Endothelial cell of umbilical vein (primary cell): ENCODE data around the gene STYXL1. TPM values are rescaled to one million over a fixed set of nuclear protein-coding genes. Genes with fewer than 3 reads are reported as not detected.

Source experiments
- BruUV-seq: library from RNA; stranded (reverse); fragments of 400-500 nt; replicated peaks from 2 replicates; lab custom pipeline; 2021; lab: Mats Ljungman, UMichigan
- CTCF ChIA-PET: fragments of 300-600, 350-600 bp; sonication (Branson Sonifier 250); formaldehyde crosslinking; loops from one replicate; lab custom pipeline; 2021; ENCODE audit warnings: antibody characterized with exemption, inconsistent platforms; lab: Charles Lee
- POLR2A ChIA-PET: fragments of 300-600, 350-600 bp; sonication (Branson Sonifier 250); formaldehyde crosslinking; loops from one replicate; lab custom pipeline; 2021; ENCODE audit warnings: antibody characterized with exemption, inconsistent platforms; lab: Charles Lee
- DNase-seq: peaks from one replicate; pipeline ENCODE4 v3.0.0-alpha.2; 2011; ENCODE audit warnings: low read depth, low spot score
- FAIRE-seq: peaks from 2 replicates; lab custom pipeline; 2011; peaks lifted over from hg19 to GRCh38; lab: Jason Lieb, UNC
- H2AFZ ChIP-seq: 2 replicates; pipeline ENCODE4 v1.6.0; 2012; ENCODE audit warnings: low read depth, low read length, control low read depth, inconsistent platforms
- H3K27ac ChIP-seq: 2 replicates; pipeline ENCODE4 v1.5.1; 2011; ENCODE audit warnings: low read depth, mild to moderate bottlenecking, control low read depth, low read length, moderate library complexity; ENCODE audit not compliant: insufficient read depth
- H3K27me3 ChIP-seq, 2 experiments: 2 replicates each; pipeline versions ENCODE4 v1.6.0 to v1.6.1; 2011; ENCODE audit warnings: low read length in 2 of 2, mixed read lengths in 1 of 2; ENCODE audit not compliant: control insufficient read depth in 2 of 2, insufficient read depth in 2 of 2
- H3K36me3 ChIP-seq, 2 experiments: 2 replicates in 1 of 2; 3 replicates in 1 of 2; pipeline ENCODE4 v1.5.1; 2011; ENCODE audit warnings: low read length in 2 of 2, mild to moderate bottlenecking in 1 of 2, moderate library complexity in 1 of 2; ENCODE audit not compliant: control insufficient read depth in 2 of 2, insufficient read depth in 2 of 2; ENCODE audit errors: extremely low read depth in 1 of 2
- H3K4me1 ChIP-seq: 3 replicates; pipeline ENCODE4 v1.5.1; 2011; ENCODE audit warnings: mild to moderate bottlenecking, low read length; ENCODE audit not compliant: control insufficient read depth, insufficient read depth; ENCODE audit errors: extremely low read depth
- H3K4me2 ChIP-seq: 2 replicates; pipeline ENCODE4 v1.6.1; 2011; ENCODE audit warnings: low read length, control low read depth, mixed read lengths; ENCODE audit not compliant: insufficient read depth
- H3K4me3 ChIP-seq, 3 experiments: fragments of 200-600 bp in 1 of 3; sonication (generic), shearing (Covaris generic) in 1 of 3; replicated peaks in 1 of 3; 2 replicates each; pipeline ENCODE4 v1.5.1; 2011 to 2016; ENCODE audit warnings: control low read depth in 3 of 3, low read length in 3 of 3, mild to moderate bottlenecking in 2 of 3, inconsistent platforms in 1 of 3, low read depth in 1 of 3, moderate library complexity in 1 of 3; ENCODE audit not compliant: insufficient read depth in 1 of 3
- H3K79me2 ChIP-seq: 2 replicates; pipeline ENCODE4 v1.6.0; 2012; ENCODE audit warnings: low read length, inconsistent platforms; ENCODE audit not compliant: control insufficient read depth, insufficient read depth
- H3K9ac ChIP-seq: replicated peaks from 2 replicates; pipeline ENCODE3; 2011; ENCODE audit warnings: low read length, control low read depth; ENCODE audit not compliant: insufficient read depth; ENCODE audit errors: extremely low read depth
- H3K9me1 ChIP-seq: replicated peaks from 3 replicates; pipeline ENCODE4 v1.6.0; 2011; ENCODE audit warnings: mild to moderate bottlenecking, low read length; ENCODE audit not compliant: control insufficient read depth, insufficient read depth; ENCODE audit errors: extremely low read depth
- H3K9me3 ChIP-seq: replicated peaks from 2 replicates; pipeline ENCODE4 v1.5.1; 2012; ENCODE audit warnings: low read length, inconsistent platforms; ENCODE audit not compliant: control insufficient read depth, insufficient read depth
- H4K20me1 ChIP-seq: replicated peaks from 2 replicates; pipeline ENCODE3; 2011; ENCODE audit warnings: mild to moderate bottlenecking, low read length; ENCODE audit not compliant: control insufficient read depth, insufficient read depth; ENCODE audit errors: extremely low read depth
- EZH2 ChIP-seq: IDR thresholded peaks from 2 replicates; pipeline ENCODE4 v1.6.1; 2012; ENCODE audit warnings: borderline replicate concordance, low read depth, mild to moderate bottlenecking, moderate library complexity, low read length, inconsistent platforms; ENCODE audit not compliant: severe bottlenecking
- FOS ChIP-seq: IDR thresholded peaks from 2 replicates; pipeline ENCODE4 v1.6.1; 2011; ENCODE audit warnings: mild to moderate bottlenecking, low read length, moderate library complexity, borderline replicate concordance; ENCODE audit not compliant: insufficient read depth
- GATA2 ChIP-seq: IDR thresholded peaks from 2 replicates; pipeline ENCODE4 v1.7.0; 2011; ENCODE audit warnings: low read depth, mild to moderate bottlenecking, moderate library complexity, mixed read lengths, low read length; ENCODE audit not compliant: insufficient read length, insufficient read depth
- JUN ChIP-seq: IDR thresholded peaks from 2 replicates; pipeline ENCODE4 v1.6.1; 2011; ENCODE audit warnings: borderline replicate concordance, low read depth; ENCODE audit not compliant: insufficient read length, insufficient read depth
- MYC ChIP-seq: IDR thresholded peaks from one replicate; pipeline ENCODE4 v1.6.1; 2011; ENCODE audit warnings: mild to moderate bottlenecking, low read depth, low read length
- POLR2A ChIP-seq: IDR thresholded peaks from 2 replicates; pipeline ENCODE4 v1.6.1; 2012; ENCODE audit warnings: low read depth, mild to moderate bottlenecking, control low read depth, low read length
- POLR2AphosphoS5 ChIP-seq: IDR thresholded peaks from 2 replicates; pipeline ENCODE4 v1.6.1; 2012; ENCODE audit warnings: low read depth, mild to moderate bottlenecking, control low read depth, low read length, moderate library complexity; ENCODE audit not compliant: insufficient read depth
- dilution Hi-C: fragments of 300-500 bp; cut with MboI; formaldehyde crosslinking; loops from one replicate; pipeline ENCODE4 v1.15.0; 2019; ENCODE audit warnings: low sequenced_read_pairs; ENCODE audit not compliant: extremely low pct_ligation_motif_present
- intact Hi-C: fragments of 100-400 bp; cut with micrococcal nuclease; formaldehyde crosslinking; loops from one replicate; pipeline ENCODE4 v1.10.0; 2022
- polyA plus RNA-seq, 4 experiments: library from polyadenylated mRNA; depleted of rRNA in 3 of 4; stranded (reverse) in 3 of 4; unstranded in 1 of 4; fragments of >200 nt; gene quantifications; 2 replicates each; pipeline versions ENCODE4 v1.2.1 to v1.2.3, GENCODE V29; 2011 to 2012; ENCODE audit warnings: missing spikeins in 1 of 4
- total RNA-seq: library from RNA; stranded (reverse); gene quantifications from 2 replicates; pipeline ENCODE4 v1.2.3, GENCODE V29; 2021
- TF ChIP-seq, protein P1 (sequence below): IDR thresholded peaks from 2 replicates; pipeline ENCODE4 v1.6.1; 2011; ENCODE audit not compliant: insufficient read depth, insufficient read length
- TF ChIP-seq, protein P2 (sequence below), 2 donors: IDR thresholded peaks; 1 replicate in 1 of 2; 2 replicates in 1 of 2; pipeline ENCODE4 v1.5.1; 2011; ENCODE audit warnings: low read length in 2 of 2, mild to moderate bottlenecking in 2 of 2, moderate library complexity in 2 of 2, control low read depth in 1 of 2, inconsistent platforms in 1 of 2, low read depth in 1 of 2; ENCODE audit not compliant: insufficient read depth in 1 of 2; ENCODE audit errors: extremely low read depth in 1 of 2

STYXL1 gene
- total and polyA plus RNA-seq, 2 donors (not counting 3 experiments of a cell fraction or from before 2014, with no cell fraction given), result 23.0 to 67.6 TPM

DNA sequence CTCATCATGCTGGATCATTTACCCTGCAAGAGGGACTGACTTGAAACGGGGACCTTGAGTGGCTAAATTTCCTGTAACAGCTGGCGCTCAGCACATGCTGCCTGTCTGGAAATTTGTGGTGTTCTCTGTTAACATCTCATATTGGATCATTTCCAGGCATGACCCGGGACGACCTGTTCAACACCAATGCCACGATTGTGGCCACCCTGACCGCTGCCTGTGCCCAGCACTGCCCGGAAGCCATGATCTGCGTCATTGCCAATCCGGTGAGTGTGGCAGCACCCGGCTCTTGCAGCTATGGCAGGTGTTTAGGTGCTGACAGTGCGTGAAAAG is 10.0 kb upstream of the STYXL1 start:
- no peak for TF ChIP-seq POLR2A
- TF ChIP-seq GATA2, result no peak
- TF ChIP-seq EZH2, result no peak
- TF ChIP-seq FOS, result no peak
- TF ChIP-seq, protein P1, sequence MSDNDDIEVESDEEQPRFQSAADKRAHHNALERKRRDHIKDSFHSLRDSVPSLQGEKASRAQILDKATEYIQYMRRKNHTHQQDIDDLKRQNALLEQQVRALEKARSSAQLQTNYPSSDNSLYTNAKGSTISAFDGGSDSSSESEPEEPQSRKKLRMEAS, result no peak
- TF ChIP-seq, protein P2, sequence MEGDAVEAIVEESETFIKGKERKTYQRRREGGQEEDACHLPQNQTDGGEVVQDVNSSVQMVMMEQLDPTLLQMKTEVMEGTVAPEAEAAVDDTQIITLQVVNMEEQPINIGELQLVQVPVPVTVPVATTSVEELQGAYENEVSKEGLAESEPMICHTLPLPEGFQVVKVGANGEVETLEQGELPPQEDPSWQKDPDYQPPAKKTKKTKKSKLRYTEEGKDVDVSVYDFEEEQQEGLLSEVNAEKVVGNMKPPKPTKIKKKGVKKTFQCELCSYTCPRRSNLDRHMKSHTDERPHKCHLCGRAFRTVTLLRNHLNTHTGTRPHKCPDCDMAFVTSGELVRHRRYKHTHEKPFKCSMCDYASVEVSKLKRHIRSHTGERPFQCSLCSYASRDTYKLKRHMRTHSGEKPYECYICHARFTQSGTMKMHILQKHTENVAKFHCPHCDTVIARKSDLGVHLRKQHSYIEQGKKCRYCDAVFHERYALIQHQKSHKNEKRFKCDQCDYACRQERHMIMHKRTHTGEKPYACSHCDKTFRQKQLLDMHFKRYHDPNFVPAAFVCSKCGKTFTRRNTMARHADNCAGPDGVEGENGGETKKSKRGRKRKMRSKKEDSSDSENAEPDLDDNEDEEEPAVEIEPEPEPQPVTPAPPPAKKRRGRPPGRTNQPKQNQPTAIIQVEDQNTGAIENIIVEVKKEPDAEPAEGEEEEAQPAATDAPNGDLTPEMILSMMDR (IDR thresholded peaks at IDR 0.05; ENCODE audit: extremely low read depth in 1 of 2, insufficient read depth in 1 of 2, low read depth in 1 of 2, low read length in 2 of 2), result no peak
- no peak for TF ChIP-seq MYC
- no peak for TF ChIP-seq POLR2AphosphoS5
- no peak for TF ChIP-seq JUN
- Histone ChIP-seq H3K9me1 (no peaks in the 10 kb centered on the region), H3K4me3 (no peak overlapping the region), H3K9ac (no peak overlapping the region), H3K27ac (no peak overlapping the region), H3K36me3 (peaks cover 18 to 42% of the 10 kb centered on the region in 2 experiments), H3K9me3 (no peaks in the 10 kb centered on the region), H3K27me3 (no peaks in the 10 kb centered on the region), H4K20me1 (no peaks in the 10 kb centered on the region), H3K79me2 (peaks cover 22% of the 10 kb centered on the region), H3K4me1 (no peaks in the 10 kb centered on the region), H2AFZ (no peak overlapping the region), H3K4me2 (no peak overlapping the region)
- POLR2A ChIA-PET, result no interaction called here
- FAIRE-seq (no peak), DNase-seq (no peak)
- CTCF ChIA-PET, result no interaction called here
- dilution Hi-C loops (no loop called here), intact Hi-C loops (no loop called here)
- no TSS peak for BruUV-seq
